Peyer's patch (tissue), 4 donors: Measurements from ENCODE around the gene CFI.

Experiments used
- POLR2A ChIP-seq, 2 donors: fragments of 450-650 bp; IDR thresholded peaks; one replicate each; pipeline ENCODE4 v1.5.1; 2017; ENCODE audit warnings: antibody characterized with exemption in 2 of 2, mild to moderate bottlenecking in 2 of 2, moderate library complexity in 2 of 2
- TF ChIP-seq, protein P1 (sequence below), 6 experiments: fragments of 450-650 bp in 4 of 6; fragments of 200-600 bp in 2 of 6; sonication (generic) in 1 of 6; IDR thresholded peaks; one replicate each; pipeline ENCODE4 v1.5.1; 2017 to 2019; ENCODE audit warnings: antibody characterized with exemption in 6 of 6, mild to moderate bottlenecking in 3 of 6, moderate library complexity in 1 of 6

- TF ChIP-seq POLR2A (IDR thresholded peaks at IDR 0.05): no peak
- TF ChIP-seq, protein P1, sequence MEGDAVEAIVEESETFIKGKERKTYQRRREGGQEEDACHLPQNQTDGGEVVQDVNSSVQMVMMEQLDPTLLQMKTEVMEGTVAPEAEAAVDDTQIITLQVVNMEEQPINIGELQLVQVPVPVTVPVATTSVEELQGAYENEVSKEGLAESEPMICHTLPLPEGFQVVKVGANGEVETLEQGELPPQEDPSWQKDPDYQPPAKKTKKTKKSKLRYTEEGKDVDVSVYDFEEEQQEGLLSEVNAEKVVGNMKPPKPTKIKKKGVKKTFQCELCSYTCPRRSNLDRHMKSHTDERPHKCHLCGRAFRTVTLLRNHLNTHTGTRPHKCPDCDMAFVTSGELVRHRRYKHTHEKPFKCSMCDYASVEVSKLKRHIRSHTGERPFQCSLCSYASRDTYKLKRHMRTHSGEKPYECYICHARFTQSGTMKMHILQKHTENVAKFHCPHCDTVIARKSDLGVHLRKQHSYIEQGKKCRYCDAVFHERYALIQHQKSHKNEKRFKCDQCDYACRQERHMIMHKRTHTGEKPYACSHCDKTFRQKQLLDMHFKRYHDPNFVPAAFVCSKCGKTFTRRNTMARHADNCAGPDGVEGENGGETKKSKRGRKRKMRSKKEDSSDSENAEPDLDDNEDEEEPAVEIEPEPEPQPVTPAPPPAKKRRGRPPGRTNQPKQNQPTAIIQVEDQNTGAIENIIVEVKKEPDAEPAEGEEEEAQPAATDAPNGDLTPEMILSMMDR (IDR thresholded peaks at IDR 0.05): no peak
Measured at GRCh38 chr4:109708990-109709389, 92.8 kb downstream of the CFI start.
